HG02763 (cell line): ENCODE measurements around the gene KRT8.

ENCODE experiments used
- ATAC-seq: cut with Tn5 transposase; IDR thresholded peaks from one replicate; pipeline ENCODE4 v1.9.1; 2021; ENCODE audit warnings: mild to moderate bottlenecking, moderate library complexity; ENCODE audit not compliant: unreplicated experiment

KRT8 gene

GRCh38 chr12:52848661-52849255 lies 56.1 kb downstream of the KRT8 start, which contains the start of gene KRT78:
Gene KRT78 (minus strand): TSS chr12:52848994. CDS start chr12:52848930, 64 bp downstream.
- no peak for ATAC-seq

DNA sequence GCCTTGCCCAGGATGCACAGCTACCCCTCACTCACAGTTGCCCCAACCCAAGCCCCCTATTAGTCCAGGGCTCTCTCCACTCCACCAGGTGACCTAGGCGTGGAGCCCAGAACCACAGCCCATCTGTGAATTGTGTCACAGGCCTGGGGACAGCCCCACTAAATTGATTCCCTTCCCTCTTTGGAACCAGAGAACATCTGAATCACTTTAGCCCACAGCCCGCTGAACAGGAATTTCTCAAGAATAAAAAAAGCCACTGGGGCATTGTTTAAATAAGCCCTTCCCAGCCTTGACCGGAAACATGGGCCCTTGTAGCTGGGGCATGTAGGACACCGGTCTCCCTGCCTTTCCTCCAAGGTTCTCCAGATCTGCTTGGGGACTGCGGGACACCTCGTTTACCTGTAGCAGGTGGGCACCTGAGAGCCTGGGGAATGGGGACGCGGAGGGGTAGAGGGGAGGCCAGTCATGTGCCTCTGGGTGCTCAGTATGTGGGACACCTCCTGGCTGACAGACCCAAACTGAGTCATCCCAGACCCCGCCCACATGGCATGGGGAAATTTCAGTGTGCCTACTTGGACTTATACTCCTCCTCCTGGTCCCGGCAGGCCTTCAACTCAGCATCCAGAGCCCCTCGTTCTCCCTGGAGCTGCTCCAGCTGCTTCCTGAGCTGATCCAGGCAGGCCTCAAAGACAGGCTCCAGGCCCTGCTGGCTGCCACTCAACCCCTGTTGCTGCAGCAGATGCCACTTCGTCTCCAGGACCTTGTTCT lies 57.4 kb downstream of the KRT8 start:
- no peak for ATAC-seq
